ENCODE results near the gene ZNF99.
"Not testable (repeated sequence)": the region's sequence is repeated elsewhere in the genome, so short reads cannot be mapped to it uniquely, and the experiment has no call there.

The ZNF99 gene

GRCh38 chr19:22806418-22806817 is 22.5 kb upstream of the ZNF99 start:
- no peak for TF ChIP-seq CTCF (IDR thresholded peaks at IDR 0.05)
- Histone ChIP-seq H3K27ac (no peak overlapping the region), H3K36me3 (no peaks in the 10 kb centered on the region), H3K27me3 (peaks cover 13% of the 10 kb centered on the region), H3K4me1 (ENCODE audit: control insufficient read depth in 1 of 2, insufficient read depth in 1 of 2, low read depth in 1 of 2, low read length in 1 of 2) (no peaks in the 10 kb centered on the region), H3K4me3 (ENCODE audit: low read depth in 1 of 2, low read length in 1 of 2) (no peak overlapping the region), H3K9me3 (peaks cover 27% of the 10 kb centered on the region)

GRCh38 chr19:22797040-22797439 is 13.1 kb upstream of the ZNF99 start:
- Histone ChIP-seq H3K36me3 (no peaks in the 10 kb centered on the region), H3K9me3 (peaks cover 5% of the 10 kb centered on the region), H3K4me1 (ENCODE audit: control insufficient read depth in 1 of 2, insufficient read depth in 1 of 2, low read depth in 1 of 2, low read length in 1 of 2) (no peaks in the 10 kb centered on the region), H3K27ac (no peak overlapping the region), H3K27me3 (no peaks in the 10 kb centered on the region), H3K4me3 (ENCODE audit: low read depth in 1 of 2, low read length in 1 of 2) (no peak overlapping the region)
- TF ChIP-seq CTCF (IDR thresholded peaks at IDR 0.05) = no peak

- H3K27ac ChIP-seq; H3K4me3 ChIP-seq (ENCODE audit: low read depth in 1 of 2, low read length in 1 of 2); H3K4me1 ChIP-seq (ENCODE audit: control insufficient read depth in 1 of 2, insufficient read depth in 1 of 2, low read depth in 1 of 2, low read length in 1 of 2); H3K9me3 ChIP-seq; H3K27me3 ChIP-seq; H3K36me3 ChIP-seq: not testable (repeated sequence)
Observed at GRCh38 chr19:22792863-22793262, 8.9 kb upstream of the ZNF99 start.

GRCh38 chr19:22735911-22736645 is 47.9 kb downstream of the ZNF99 start:
- H3K27ac ChIP-seq = no peak overlapping the region
- H3K27me3 ChIP-seq = no peaks in the 10 kb centered on the region
- no peak for TF ChIP-seq CTCF (IDR thresholded peaks at IDR 0.05)
- H3K4me1 ChIP-seq (ENCODE audit: control insufficient read depth in 1 of 2, insufficient read depth in 1 of 2, low read depth in 1 of 2, low read length in 1 of 2) = no peaks in the 10 kb centered on the region
- no peaks in the 10 kb centered on the region for H3K36me3 ChIP-seq
- peaks cover 7% of the 10 kb centered on the region for H3K9me3 ChIP-seq
- no peak overlapping the region for H3K4me3 ChIP-seq (ENCODE audit: low read depth in 1 of 2, low read length in 1 of 2)

- no peak for TF ChIP-seq CTCF (IDR thresholded peaks at IDR 0.05)
- Histone ChIP-seq H3K27me3 (no peaks in the 10 kb centered on the region), H3K4me3 (ENCODE audit: low read depth in 1 of 2, low read length in 1 of 2) (no peak overlapping the region), H3K36me3 (no peaks in the 10 kb centered on the region), H3K4me1 (ENCODE audit: control insufficient read depth in 1 of 2, insufficient read depth in 1 of 2, low read depth in 1 of 2, low read length in 1 of 2) (no peaks in the 10 kb centered on the region), H3K9me3 (peaks cover 7% of the 10 kb centered on the region), H3K27ac (no peak overlapping the region)
Observed at GRCh38 chr19:22733691-22734090, 50.3 kb downstream of the ZNF99 start.

- H3K27ac ChIP-seq; H3K36me3 ChIP-seq; H3K9me3 ChIP-seq; H3K27me3 ChIP-seq; H3K4me1 ChIP-seq (ENCODE audit: control insufficient read depth in 1 of 2, insufficient read depth in 1 of 2, low read depth in 1 of 2, low read length in 1 of 2); H3K4me3 ChIP-seq (ENCODE audit: low read depth in 1 of 2, low read length in 1 of 2): not testable (repeated sequence)
Observed at GRCh38 chr19:22728214-22728613, 55.7 kb downstream of the ZNF99 start.

- H3K27me3 ChIP-seq; H3K4me1 ChIP-seq (ENCODE audit: control insufficient read depth in 1 of 2, insufficient read depth in 1 of 2, low read depth in 1 of 2, low read length in 1 of 2); H3K9me3 ChIP-seq; H3K27ac ChIP-seq; H3K36me3 ChIP-seq; H3K4me3 ChIP-seq (ENCODE audit: low read depth in 1 of 2, low read length in 1 of 2): not testable (repeated sequence)
Observed at GRCh38 chr19:22721533-22721932, 62.4 kb downstream of the ZNF99 start.
